H9 (cell line): Measurements from ENCODE around the gene COA5. TPM values are rescaled to one million over a fixed set of nuclear protein-coding genes. Genes with fewer than 3 reads are reported as not detected.

Experiments
- DNase-seq: peaks from one replicate; pipeline ENCODE4 v3.0.0-alpha.2; 2017
- H2AFZ ChIP-seq: one replicate; pipeline ENCODE4 v1.6.1; 2013; ENCODE audit warnings: mild to moderate bottlenecking, low read length, control low read depth, moderate library complexity
- H2AK5ac ChIP-seq: 2 replicates; pipeline ENCODE4 v1.6.1; 2013; ENCODE audit warnings: low read length, control low read depth, mixed read lengths; ENCODE audit not compliant: insufficient read length
- H2BK120ac ChIP-seq: one replicate; pipeline ENCODE4 v1.6.1; 2013; ENCODE audit warnings: low read depth, mild to moderate bottlenecking, low read length, control low read depth, inconsistent platforms; ENCODE audit not compliant: poor library complexity, severe bottlenecking
- H2BK12ac ChIP-seq: 2 replicates; pipeline ENCODE4 v1.6.1; 2013; ENCODE audit warnings: low read length, control low read depth, mixed read lengths, low read depth; ENCODE audit not compliant: insufficient read length
- H2BK15ac ChIP-seq: 2 replicates; pipeline ENCODE4 v1.6.1; 2013; ENCODE audit warnings: low read depth, low read length, control low read depth
- H2BK20ac ChIP-seq: one replicate; pipeline ENCODE4 v1.6.1; 2013; ENCODE audit warnings: low read depth, mild to moderate bottlenecking, low read length, control low read depth, inconsistent platforms; ENCODE audit not compliant: poor library complexity, severe bottlenecking
- H2BK5ac ChIP-seq: 2 replicates; pipeline ENCODE4 v1.6.1; 2013; ENCODE audit warnings: low read length, control low read depth, mixed read lengths; ENCODE audit not compliant: insufficient read length
- H3K14ac ChIP-seq: 2 replicates; pipeline ENCODE4 v1.6.1; 2013; ENCODE audit warnings: low read length, control low read depth; ENCODE audit not compliant: insufficient read depth
- H3K18ac ChIP-seq: 2 replicates; pipeline ENCODE4 v1.6.1; 2013; ENCODE audit warnings: low read depth, mild to moderate bottlenecking, mixed read lengths, low read length, control low read depth; ENCODE audit not compliant: insufficient read length
- H3K23ac ChIP-seq: 2 replicates; pipeline ENCODE4 v1.6.1; 2013; ENCODE audit warnings: low read length, control low read depth, mixed read lengths, low read depth; ENCODE audit not compliant: insufficient read length
- H3K23me2 ChIP-seq: 2 replicates; pipeline ENCODE4 v1.6.1; 2013; ENCODE audit warnings: low read depth, mild to moderate bottlenecking, mixed read lengths, low read length, control low read depth; ENCODE audit not compliant: insufficient read length, poor library complexity, severe bottlenecking
- H3K27ac ChIP-seq: 2 replicates; pipeline ENCODE4 v1.5.1; 2013; ENCODE audit warnings: low read length, control low read depth, mixed read lengths, low read depth; ENCODE audit not compliant: insufficient read length
- H3K27me3 ChIP-seq: 2 replicates; pipeline ENCODE4 v1.6.1; 2013; ENCODE audit warnings: low read length, control low read depth, inconsistent platforms; ENCODE audit not compliant: insufficient read depth
- H3K4ac ChIP-seq: 2 replicates; pipeline ENCODE4 v1.6.1; 2013; ENCODE audit warnings: low read depth, mild to moderate bottlenecking, control low read depth, inconsistent platforms, low read length, moderate library complexity
- H3K4me1 ChIP-seq: 2 replicates; pipeline ENCODE4 v1.6.1; 2013; ENCODE audit warnings: low read length, control low read depth, inconsistent platforms; ENCODE audit not compliant: insufficient read depth
- H3K4me2 ChIP-seq: 2 replicates; pipeline ENCODE4 v1.6.1; 2013; ENCODE audit warnings: low read length, control low read depth, mixed read lengths; ENCODE audit not compliant: insufficient read length, insufficient read depth
- H3K56ac ChIP-seq: 2 replicates; pipeline ENCODE4 v1.6.1; 2013; ENCODE audit warnings: low read depth, mild to moderate bottlenecking, mixed read lengths, low read length, control low read depth; ENCODE audit not compliant: insufficient read length
- H3K79me1 ChIP-seq: 2 replicates; pipeline ENCODE4 v1.6.1; 2013; ENCODE audit warnings: low read depth, mild to moderate bottlenecking, moderate library complexity, low read length, control low read depth, inconsistent platforms; ENCODE audit not compliant: insufficient read depth, poor library complexity, severe bottlenecking
- H3K79me2 ChIP-seq: 2 replicates; pipeline ENCODE4 v1.6.1; 2013; ENCODE audit warnings: low read length, control low read depth, inconsistent platforms; ENCODE audit not compliant: insufficient read depth
- H3K9ac ChIP-seq: 2 replicates; pipeline ENCODE4 v1.6.1; 2013; ENCODE audit warnings: low read length, control low read depth, mixed read lengths; ENCODE audit not compliant: insufficient read length; ENCODE audit errors: extremely low read depth
- H3K9me3 ChIP-seq: one replicate; pipeline ENCODE4 v1.6.1; 2013; ENCODE audit warnings: low read depth, low read length, inconsistent platforms; ENCODE audit not compliant: control insufficient read depth
- H3T11ph ChIP-seq: one replicate; pipeline ENCODE4 v1.6.1; 2013; ENCODE audit warnings: mild to moderate bottlenecking, low read length, control low read depth, inconsistent platforms
- H4K20me1 ChIP-seq: one replicate; pipeline ENCODE4 v1.6.1; 2013; ENCODE audit not compliant: control insufficient read depth, insufficient read length, insufficient read depth
- H4K5ac ChIP-seq: 2 replicates; pipeline ENCODE4 v1.6.1; 2013; ENCODE audit warnings: low read depth, mild to moderate bottlenecking, mixed read lengths, low read length, control low read depth; ENCODE audit not compliant: insufficient read length
- H4K8ac ChIP-seq: replicated peaks from 2 replicates; pipeline ENCODE4 v1.6.1; 2013; ENCODE audit warnings: low read length, control low read depth, mixed read lengths, low read depth; ENCODE audit not compliant: insufficient read length
- H4K91ac ChIP-seq: 2 replicates; pipeline ENCODE4 v1.6.1; 2013; ENCODE audit warnings: low read depth, mild to moderate bottlenecking, moderate library complexity, mixed read lengths, low read length, control low read depth; ENCODE audit not compliant: insufficient read length
- H3K27ac Mint-ChIP-seq, 3 experiments: 2 replicates in 2 of 3; 3 replicates in 1 of 3; pipeline ENCODE4 v1.8.0; 2020 to 2021; ENCODE audit warnings: mixed read lengths in 3 of 3, mild to moderate bottlenecking in 1 of 3, moderate library complexity in 1 of 3
- H3K27me3 Mint-ChIP-seq: 2 replicates; pipeline ENCODE4 v1.8.0; 2021; ENCODE audit warnings: low read depth, mild to moderate bottlenecking, moderate library complexity, mixed read lengths
- H3K36me3 Mint-ChIP-seq, 3 experiments: 2 replicates in 2 of 3; 3 replicates in 1 of 3; pipeline ENCODE4 v1.8.0; 2020 to 2021; ENCODE audit warnings: low read depth in 3 of 3, mixed read lengths in 3 of 3; ENCODE audit not compliant: insufficient read depth in 1 of 3
- H3K4me1 Mint-ChIP-seq, 2 experiments: 2 replicates each; pipeline ENCODE4 v1.8.0; 2020; ENCODE audit warnings: mixed read lengths in 2 of 2
- H3K4me3 Mint-ChIP-seq, 2 experiments: 2 replicates in 1 of 2; 3 replicates in 1 of 2; pipeline ENCODE4 v1.8.0; 2020 to 2021; ENCODE audit warnings: mild to moderate bottlenecking in 2 of 2, mixed read lengths in 2 of 2, moderate library complexity in 1 of 2
- H3K9me3 Mint-ChIP-seq, 2 experiments: 2 replicates in 1 of 2; 3 replicates in 1 of 2; pipeline ENCODE4 v1.8.0; 2020; ENCODE audit warnings: mild to moderate bottlenecking in 2 of 2, mixed read lengths in 2 of 2, moderate library complexity in 1 of 2
- WGBS: extraction: QIAGEN DNeasy Blood & Tissue Kit; methylation state at CpG from one replicate; pipeline ENCODE4 v1.1.7; 2013; ENCODE audit warnings: missing lambda C conversion rate, low lambda C conversion rate, mixed read lengths; ENCODE audit not compliant: insufficient read length; ENCODE audit errors: extremely low coverage; 5-methylcytosine and 5-hydroxymethylcytosine counted together
- total RNA-seq: library from RNA; stranded (reverse); gene quantifications from 2 replicates; pipeline ENCODE4 v1.2.1, GENCODE V29; 2021
- TF ChIP-seq, protein P1 (sequence below): fragments of 200-600 bp; sonication (generic); conservative IDR thresholded peaks from 3 replicates; pipeline ENCODE4 v1.8.0; 2021; ENCODE audit warnings: antibody characterized with exemption, mild to moderate bottlenecking

Gene COA5
- total RNA-seq, 1 experiment from 2014 or later = 23.6 TPM

- Histone ChIP-seq H4K5ac (no peak overlapping the region), H2BK15ac (no peak overlapping the region), H3K79me2 (no peaks in the 10 kb centered on the region), H3K23ac (no peak overlapping the region), H3K27me3 (no peaks in the 10 kb centered on the region), H4K91ac (no peak overlapping the region), H3K79me1 (no peaks in the 10 kb centered on the region), H3K18ac (no peak overlapping the region), H2BK120ac (no peak overlapping the region), H3K56ac (no peak overlapping the region), H3K4me1 (no peaks in the 10 kb centered on the region; the same call in 1 of the 2 replicates), H2BK5ac (no peak overlapping the region), H3K14ac (no peak overlapping the region), H2AFZ (no peak overlapping the region), H3K9ac (no peak overlapping the region), H3K27ac (no peak overlapping the region), H2BK20ac (no peak overlapping the region), H3K4ac (no peak overlapping the region), H2BK12ac (no peak overlapping the region), H4K20me1 (no peaks in the 10 kb centered on the region), H3K23me2 (no peaks in the 10 kb centered on the region), H3K4me2 (no peak overlapping the region), H2AK5ac (no peak overlapping the region), H4K8ac (no peak overlapping the region), H3T11ph (no peak overlapping the region), H3K9me3 (no peaks in the 10 kb centered on the region)
- no peak overlapping the region for H3K27ac Mint-ChIP-seq
- peaks cover 11% of the 10 kb centered on the region in 2 experiments for H3K4me1 Mint-ChIP-seq
- no peaks in the 10 kb centered on the region for H3K9me3 Mint-ChIP-seq
- DNase-seq = no peak
- no peak overlapping the region for H3K4me3 Mint-ChIP-seq
- no peaks in the 10 kb centered on the region; the same call in 1 of the 2 replicates for H3K27me3 Mint-ChIP-seq
- WGBS = no CpG with 5 or more reads among the region's 10 CpGs
- H3K36me3 Mint-ChIP-seq = no peaks in the 10 kb centered on the region
- TF ChIP-seq, protein P1, sequence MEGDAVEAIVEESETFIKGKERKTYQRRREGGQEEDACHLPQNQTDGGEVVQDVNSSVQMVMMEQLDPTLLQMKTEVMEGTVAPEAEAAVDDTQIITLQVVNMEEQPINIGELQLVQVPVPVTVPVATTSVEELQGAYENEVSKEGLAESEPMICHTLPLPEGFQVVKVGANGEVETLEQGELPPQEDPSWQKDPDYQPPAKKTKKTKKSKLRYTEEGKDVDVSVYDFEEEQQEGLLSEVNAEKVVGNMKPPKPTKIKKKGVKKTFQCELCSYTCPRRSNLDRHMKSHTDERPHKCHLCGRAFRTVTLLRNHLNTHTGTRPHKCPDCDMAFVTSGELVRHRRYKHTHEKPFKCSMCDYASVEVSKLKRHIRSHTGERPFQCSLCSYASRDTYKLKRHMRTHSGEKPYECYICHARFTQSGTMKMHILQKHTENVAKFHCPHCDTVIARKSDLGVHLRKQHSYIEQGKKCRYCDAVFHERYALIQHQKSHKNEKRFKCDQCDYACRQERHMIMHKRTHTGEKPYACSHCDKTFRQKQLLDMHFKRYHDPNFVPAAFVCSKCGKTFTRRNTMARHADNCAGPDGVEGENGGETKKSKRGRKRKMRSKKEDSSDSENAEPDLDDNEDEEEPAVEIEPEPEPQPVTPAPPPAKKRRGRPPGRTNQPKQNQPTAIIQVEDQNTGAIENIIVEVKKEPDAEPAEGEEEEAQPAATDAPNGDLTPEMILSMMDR = no peak
Observed at GRCh38 chr2:98637401-98638147, 29.3 kb upstream of the COA5 start.
